ENCODE data around the gene TMEM81.

The TMEM81 gene

GRCh38 chr1:205047764-205048231 is 36.5 kb downstream of the TMEM81 start:
- no peak for DNase-seq (ENCODE audit: low read depth)
- H3K4me3 ChIP-seq (replicated peaks; ENCODE audit: low read depth, low read length), result no peak overlapping the region
- no peak for TF ChIP-seq CTCF (IDR thresholded peaks at IDR 0.05; ENCODE audit: low read length, missing control alignments)

- no peak overlapping the region for H3K4me3 ChIP-seq (replicated peaks; ENCODE audit: low read depth, low read length)
- DNase-seq (ENCODE audit: low read depth), result no peak
- TF ChIP-seq CTCF (IDR thresholded peaks at IDR 0.05; ENCODE audit: low read length, missing control alignments), result no peak
Measured at GRCh38 chr1:205046870-205047269, 37.4 kb downstream of the TMEM81 start.

GRCh38 chr1:205045146-205045545 is 39.1 kb downstream of the TMEM81 start:
- no peak for TF ChIP-seq CTCF (IDR thresholded peaks at IDR 0.05; ENCODE audit: low read length, missing control alignments)
- DNase-seq (ENCODE audit: low read depth), result no peak
- no peak overlapping the region for H3K4me3 ChIP-seq (replicated peaks; ENCODE audit: low read depth, low read length)

- TF ChIP-seq CTCF (IDR thresholded peaks at IDR 0.05; ENCODE audit: low read length, missing control alignments), result no peak
- no peak overlapping the region for H3K4me3 ChIP-seq (replicated peaks; ENCODE audit: low read depth, low read length)
Measured at GRCh38 chr1:205044741-205045140, 39.5 kb downstream of the TMEM81 start.

GRCh38 chr1:205043866-205044265 is 40.4 kb downstream of the TMEM81 start:
- no peak overlapping the region for H3K4me3 ChIP-seq (replicated peaks; ENCODE audit: low read depth, low read length)
- no peak for DNase-seq (ENCODE audit: low read depth)
- TF ChIP-seq CTCF (IDR thresholded peaks at IDR 0.05; ENCODE audit: low read length, missing control alignments), result no peak

More at GRCh38 chr1:205044741-205045140, 39.5 kb downstream of the TMEM81 start:
- DNase-seq (ENCODE audit: low read depth), result no peak

GRCh38 chr1:205042911-205043806 is 41.1 kb downstream of the TMEM81 start, which contains the start of gene CNTN2:
CNTN2 (plus strand) TSS chr1:205043212; CDS start chr1:205053186, 9,974 bp downstream.
- H3K4me3 ChIP-seq (replicated peaks; ENCODE audit: low read depth, low read length), result no peak within 1 kb of the TSS
- no peak for DNase-seq (ENCODE audit: low read depth)
- TF ChIP-seq CTCF (IDR thresholded peaks at IDR 0.05; ENCODE audit: low read length, missing control alignments), result no peak

All from fibroblast of pulmonary artery (primary cell).